Left colon (tissue), 2 donors: ENCODE results near the gene SLC66A2. TPM values are rescaled to one million over a fixed set of nuclear protein-coding genes. Genes with fewer than 3 reads are reported as not detected.

ENCODE experiments used
- ATAC-seq: fragments of 200-7000 bp; cut with Tn5 transposase; one replicate; pipeline ENCODE4 v1.9.1; 2020; ENCODE audit warnings: mild to moderate bottlenecking, moderate library complexity
- DNase-seq, 2 donors: peaks; one replicate each; pipeline ENCODE4 v3.0.0-alpha.2; 2020
- intact Hi-C, 2 donors: fragments of 100-400 bp; cut with DNase I in 1 of 2; cut with micrococcal nuclease in 1 of 2; formaldehyde crosslinking; loops; one replicate each; pipeline versions ENCODE4 v1.11.2 to v1.14.0; 2022; cut with DNase I, micrococcal nuclease
- total RNA-seq, 2 donors: library from RNA; stranded (reverse); fragmentation: NEBNext Ultra II Directional; extraction: Animal tissue kit (Norgen Biotek cat#: 25700); gene quantifications; one replicate each; pipeline ENCODE4 v1.2.1, GENCODE V29; 2021
- donor health status: DM: no; HTN: no; CAD: no.
- donor health status: DM: yes; HTN: yes; CAD: no.

Gene SLC66A2
- total RNA-seq, 2 donors from 2014 or later, result 59.4 to 119 TPM

DNA sequence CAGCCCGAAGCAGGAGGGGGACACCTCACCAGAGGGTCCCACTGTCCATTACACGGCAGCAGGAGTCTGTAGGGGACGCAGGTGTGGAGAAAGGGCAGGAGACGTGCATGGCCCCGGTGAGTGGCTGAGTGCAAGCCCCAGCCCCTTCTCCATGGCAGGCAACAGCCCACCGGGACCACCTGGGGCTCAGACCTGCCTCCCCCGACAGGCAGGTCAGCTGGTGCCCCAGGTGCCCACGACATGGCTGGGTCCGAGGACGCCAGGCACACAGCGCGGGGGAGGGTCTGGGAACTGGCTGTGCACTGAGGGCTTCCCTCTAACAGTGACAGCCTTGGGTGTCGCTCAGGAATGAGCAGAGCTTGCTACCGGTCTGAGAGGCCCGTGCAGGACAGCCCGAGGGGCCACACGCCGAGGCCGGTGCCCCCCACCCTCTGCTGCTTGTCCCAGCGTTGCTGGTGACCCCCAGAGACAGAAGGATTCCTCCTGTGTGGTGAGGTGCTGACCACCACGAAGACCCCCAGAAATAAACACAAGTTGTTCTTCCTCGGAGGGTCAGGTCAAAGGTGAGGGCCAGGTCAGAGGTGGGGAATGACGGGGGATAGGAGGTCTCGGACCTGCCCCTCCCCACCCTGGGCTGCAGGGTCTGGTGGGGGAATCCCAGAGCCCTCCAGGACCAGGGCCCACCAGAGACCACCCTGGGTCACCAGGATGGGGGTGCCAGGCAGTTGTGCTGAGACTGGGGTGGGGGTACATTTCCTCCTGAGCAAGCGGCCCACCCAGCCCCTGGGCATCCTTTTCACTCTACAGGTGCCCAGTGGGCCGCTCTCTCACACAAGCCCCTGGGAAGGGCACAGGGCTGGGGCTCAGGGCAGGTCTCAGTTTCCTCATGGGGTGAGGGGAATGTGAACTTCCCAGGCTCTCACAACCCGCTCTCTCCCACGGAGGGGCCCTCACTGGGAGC lies 50.6 kb downstream of the SLC66A2 start:
- DNase-seq (peak in 1 of 2 donors; percentile 20), ATAC-seq (peak; percentile 6)
- intact Hi-C loops, result no loop called here

DNA sequence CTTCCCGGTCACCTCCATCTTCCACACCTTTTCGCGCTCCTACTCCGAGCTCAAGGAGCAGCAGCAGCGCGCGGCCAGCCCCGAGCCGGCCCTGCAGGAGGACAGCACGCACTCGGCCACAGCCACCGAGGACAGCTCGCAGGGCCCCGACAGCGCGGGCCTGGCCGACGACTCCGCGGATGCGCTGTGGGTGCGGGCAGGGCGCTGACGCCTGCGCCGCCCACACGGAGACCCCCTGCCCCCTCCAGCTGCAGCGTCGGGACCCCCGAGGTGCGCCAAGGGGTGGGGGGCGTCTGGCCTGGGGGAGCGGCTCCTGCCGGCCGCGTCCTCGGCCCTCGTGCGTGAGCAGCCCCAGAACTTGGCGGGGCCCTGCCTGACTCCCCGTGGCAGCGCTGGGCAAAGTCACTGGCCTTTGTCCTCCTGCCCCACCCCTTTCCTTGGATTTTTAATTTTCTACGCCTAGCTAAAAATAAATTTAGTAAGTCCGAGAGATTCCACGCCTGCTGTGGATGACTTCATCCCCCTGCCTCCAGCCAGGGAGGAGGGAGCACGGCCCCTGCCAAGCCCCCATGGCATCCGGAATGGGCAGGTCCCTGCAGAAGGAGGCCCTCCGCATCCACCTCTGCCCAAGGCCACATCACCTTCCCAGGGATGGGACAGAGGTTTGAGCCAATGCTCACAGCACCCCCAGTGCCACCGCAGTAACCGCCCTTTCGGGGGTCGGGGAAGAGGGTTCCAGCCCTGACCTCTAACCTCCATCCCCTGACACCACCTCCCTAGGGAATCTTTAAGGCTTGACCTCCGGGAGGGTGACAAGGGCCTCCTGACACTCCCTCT lies 51.6 kb downstream of the SLC66A2 start:
- ATAC-seq (peak; percentile 12), DNase-seq (peak in 1 of 2 donors; percentile 16)
- intact Hi-C loops, result no loop called here

DNA sequence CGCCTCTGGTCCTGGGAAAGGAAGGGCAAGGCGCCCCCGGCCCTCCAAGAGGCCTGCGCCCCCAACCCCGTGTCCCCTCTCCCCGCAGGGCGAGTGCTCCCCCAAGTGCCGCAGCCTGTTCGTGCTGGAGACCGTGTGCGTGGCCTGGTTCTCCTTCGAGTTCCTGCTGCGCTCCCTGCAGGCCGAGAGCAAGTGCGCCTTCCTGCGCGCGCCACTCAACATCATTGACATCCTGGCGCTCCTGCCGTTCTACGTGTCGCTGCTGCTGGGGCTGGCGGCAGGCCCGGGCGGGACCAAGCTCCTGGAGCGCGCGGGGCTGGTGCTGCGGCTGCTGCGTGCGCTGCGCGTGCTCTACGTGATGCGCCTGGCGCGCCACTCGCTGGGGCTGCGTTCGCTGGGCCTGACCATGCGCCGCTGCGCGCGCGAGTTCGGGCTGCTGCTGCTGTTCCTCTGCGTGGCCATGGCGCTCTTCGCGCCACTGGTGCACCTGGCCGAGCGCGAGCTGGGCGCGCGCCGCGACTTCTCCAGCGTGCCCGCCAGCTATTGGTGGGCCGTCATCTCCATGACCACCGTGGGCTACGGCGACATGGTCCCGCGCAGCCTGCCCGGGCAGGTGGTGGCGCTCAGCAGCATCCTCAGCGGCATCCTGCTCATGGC lies 52.4 kb downstream of the SLC66A2 start:
- intact Hi-C loops, result no loop called here
- DNase-seq (peak in 1 of 2 donors; percentile 22), ATAC-seq (peak; percentile 11)

DNA sequence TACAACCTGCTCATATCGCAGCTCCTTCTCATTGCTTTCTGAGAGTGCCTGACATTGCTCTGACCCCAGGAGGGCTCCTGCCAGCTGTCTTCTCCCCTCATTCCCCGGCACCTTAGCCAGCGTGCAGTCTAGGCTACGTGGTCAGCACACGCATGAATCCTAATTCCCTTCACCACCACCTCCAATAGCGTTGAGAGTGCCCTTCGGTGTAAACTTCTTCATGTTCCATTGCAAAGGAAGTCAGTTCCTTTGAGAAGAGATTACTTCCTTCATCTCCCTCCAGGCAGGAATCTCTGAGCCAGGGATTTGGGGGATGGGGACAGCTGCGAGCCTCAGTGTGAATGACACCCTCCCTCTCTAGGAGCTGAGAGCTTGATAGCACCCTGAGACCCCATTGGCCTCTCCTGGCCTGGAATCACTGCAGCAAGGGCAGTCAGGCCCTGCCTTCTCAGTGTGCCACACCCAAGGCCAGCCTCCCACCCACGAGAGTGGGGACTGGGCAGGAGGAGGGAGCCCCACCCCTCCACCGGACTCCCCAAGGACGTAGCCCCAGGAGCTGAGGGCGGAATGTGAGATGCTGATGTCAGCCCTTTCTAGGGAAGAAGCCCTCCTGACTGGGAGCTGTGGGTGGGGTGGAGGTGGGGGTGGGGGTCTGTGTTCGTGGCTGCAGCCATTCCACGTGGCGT lies 53.4 kb downstream of the SLC66A2 start:
- peak in 1 of 2 donors; percentile 8 for DNase-seq
- no peak for ATAC-seq
- intact Hi-C loops, result no loop called here

DNA sequence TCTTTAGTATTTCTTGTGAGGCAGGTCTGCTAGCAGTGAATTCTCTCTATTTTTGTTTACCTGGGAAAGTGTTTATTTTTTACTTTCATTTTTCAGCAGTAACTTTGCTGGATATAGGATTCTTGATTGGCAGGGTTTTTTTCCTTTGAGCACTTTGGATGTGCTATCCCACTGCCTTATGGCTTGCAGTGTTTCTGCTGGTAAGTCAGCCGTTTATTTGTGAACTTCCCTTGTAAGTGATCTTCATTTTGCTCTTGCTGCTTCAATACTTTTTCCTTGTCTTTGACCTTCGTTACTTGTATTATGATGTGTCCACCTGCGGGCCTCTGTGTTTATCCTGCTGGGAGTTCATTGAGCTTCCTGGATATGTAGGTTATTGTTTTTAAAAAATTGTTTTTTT lies 54.7 kb downstream of the SLC66A2 start:
- intact Hi-C loops, result no loop called here
- no peak for DNase-seq
- no peak for ATAC-seq

DNA sequence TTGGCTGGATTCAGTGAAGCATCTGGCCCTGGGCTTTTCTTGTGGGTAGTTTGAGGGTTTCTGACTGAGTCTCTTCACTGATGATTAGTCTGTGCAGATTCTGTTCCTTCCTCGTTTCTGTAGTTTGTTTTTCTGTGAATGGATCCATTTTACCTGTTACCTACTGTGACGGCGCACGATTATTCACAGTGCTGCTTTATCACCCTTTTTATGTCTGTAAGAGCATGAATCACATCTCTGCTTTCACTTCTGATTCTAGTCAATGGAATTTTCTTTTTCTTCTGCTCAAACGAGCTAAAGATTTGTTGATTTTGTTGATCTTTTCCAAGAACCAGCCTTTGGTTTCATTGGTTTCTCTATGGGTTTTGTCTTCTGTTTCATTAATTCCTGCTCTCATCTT lies 60.8 kb downstream of the SLC66A2 start:
- DNase-seq, result no peak
- intact Hi-C loops, result no loop called here
- ATAC-seq, result no peak

DNA sequence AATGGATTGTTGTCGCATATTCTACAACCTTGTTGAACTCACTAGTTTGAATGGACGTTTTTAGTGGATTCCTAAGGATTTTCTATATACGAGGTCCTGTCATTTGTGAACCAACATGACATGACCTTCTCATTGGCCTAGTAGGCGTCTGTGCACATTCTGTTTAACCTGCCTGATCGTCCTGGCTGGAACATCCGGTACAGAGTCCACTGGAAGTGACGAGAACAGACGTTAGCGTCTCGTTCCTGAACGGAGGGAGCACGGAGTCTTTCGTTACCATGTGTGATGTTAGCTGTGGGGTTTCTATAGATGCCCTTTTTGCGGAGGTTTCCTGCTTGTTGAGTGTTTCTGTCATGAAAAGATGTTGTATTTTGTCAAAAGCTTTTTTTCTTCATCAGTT lies 61.9 kb downstream of the SLC66A2 start:
- intact Hi-C loops, result no loop called here
- DNase-seq, result no peak
- ATAC-seq, result no peak

DNA sequence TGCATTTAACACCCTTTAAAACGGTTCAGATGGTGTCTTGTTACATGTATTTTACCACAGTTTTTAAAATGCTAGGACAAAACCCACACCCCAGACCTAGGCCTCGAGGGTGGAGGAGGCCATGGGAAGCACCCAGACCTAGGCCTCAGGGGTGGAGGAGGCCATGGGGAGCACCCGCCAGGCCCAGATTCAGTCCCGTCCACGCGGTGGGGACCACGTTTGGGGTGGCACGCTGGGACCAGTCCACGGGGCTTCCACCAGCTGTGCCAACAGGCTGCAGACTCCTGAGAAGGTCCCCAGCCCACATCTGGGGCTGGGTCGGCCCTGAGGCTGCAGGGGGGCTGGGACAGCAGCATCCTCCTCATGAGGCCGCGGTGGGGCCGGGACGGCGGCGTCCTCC lies 63.4 kb downstream of the SLC66A2 start:
- intact Hi-C loops, result no loop called here
- DNase-seq (no peak), ATAC-seq (no peak)

DNA sequence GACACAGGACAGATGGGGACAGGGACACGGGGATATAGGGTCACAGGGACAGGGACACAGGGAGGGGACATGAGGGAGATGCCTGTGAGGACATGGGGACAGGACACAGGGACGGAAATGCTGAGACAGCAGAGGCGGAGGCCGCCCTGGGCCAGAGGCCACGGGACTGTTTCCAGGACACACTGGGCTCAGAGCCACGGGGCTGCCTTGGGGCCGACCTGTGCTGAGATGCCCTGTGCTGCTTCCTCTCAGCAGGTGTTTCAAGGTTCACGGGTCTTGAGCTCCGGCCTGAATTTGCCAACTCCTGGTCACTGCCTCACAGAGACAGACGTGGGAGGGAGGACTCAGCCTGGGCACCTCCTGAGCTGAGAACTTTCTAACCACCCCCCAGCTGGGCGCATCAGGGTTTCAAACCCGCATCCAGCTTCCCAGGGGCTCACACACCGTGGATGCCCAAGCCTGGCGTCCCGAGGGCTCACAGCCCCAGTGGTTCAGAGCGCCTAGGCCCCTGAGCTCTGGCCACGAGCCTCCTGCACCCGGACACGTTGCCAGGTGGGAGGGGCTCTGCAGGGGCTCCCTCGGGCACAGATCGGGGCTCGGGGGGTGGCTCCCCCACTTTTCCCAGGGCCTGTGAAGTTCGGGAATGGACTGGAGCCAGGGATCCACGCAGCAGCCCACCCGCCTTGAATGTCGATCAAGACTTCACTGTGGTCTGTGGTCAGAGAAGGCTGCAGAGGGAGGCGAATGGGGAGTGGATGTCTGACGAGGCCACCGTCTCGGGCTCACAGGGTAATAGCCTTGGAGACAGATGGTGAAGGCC lies 64.1 kb downstream of the SLC66A2 start:
- peak in 1 of 2 donors; percentile 19 for DNase-seq
- intact Hi-C loops, result no loop called here

DNA sequence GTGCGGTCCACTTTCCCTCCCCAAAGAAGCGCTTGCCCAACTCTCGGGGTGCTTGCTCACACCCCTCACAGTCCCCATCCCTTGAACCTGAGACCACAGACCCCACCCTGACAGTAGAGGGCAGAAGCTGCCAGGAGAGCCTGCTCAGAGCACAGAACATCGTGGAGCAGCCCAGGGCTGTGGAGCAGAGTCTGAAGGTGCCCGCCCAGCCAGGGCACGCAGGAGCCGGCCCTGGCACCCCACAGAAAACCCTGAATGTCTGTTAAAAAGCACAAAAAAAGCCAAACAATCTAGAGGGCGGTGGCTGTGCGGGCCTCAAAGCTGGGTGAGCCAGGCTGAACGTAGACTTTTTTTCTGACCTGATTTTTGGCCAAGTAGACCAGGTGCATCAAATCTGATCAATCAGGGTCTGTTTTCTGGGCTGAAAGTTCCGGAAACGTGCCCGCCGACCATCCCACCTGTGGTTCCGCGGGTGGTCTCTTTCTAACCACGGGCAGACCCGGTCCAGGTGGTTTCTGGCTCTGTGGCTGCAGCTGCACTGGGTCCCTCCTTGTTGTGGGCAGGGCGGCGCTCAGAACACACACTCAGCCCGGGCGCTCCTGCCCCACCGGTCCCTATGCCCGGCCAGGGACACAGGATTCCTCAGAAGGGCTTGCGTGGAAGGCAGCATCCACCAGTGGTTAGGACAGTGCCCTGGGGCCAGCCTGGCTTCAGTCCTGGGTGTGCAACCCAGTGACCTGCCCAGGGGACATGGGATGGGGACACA lies 66.3 kb downstream of the SLC66A2 start:
- DNase-seq (peak in 1 of 2 donors; percentile 19), ATAC-seq (no peak)
- intact Hi-C loops, result no loop called here

More for the DNA sequence above, 64.1 kb downstream of the SLC66A2 start:
- ATAC-seq, result no peak

DNA sequence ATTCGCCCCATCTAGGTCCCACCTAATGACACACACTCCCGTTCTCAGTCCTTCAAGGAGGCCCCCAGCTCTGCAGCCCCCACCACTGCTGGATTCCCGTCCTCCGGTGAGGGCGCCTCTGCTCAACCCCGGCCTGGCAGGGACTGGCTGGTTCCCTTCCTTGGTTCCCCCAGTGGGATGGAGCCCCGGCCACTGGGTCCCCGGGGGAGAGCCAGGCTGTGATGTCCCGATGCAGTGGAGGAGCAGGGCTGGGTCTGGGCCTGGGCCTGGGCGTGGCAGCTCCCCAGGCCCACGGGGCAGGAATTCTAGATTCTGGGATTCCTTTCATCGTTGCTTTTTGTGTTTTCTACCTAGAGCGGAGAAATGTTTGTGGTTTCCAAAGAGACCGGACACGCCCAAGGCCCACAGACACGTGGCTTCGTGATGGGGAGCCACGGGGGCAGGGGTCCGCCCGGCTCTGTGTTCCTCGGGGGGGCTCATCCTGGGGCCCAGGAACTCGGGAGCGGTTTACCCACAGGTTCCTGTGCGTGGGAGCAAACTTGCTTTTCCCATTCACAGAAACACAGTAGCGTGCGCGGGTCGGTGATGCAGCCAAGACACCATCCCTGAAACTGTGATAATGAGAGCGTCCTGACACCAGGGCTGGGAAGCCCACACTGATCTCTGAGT lies 67.0 kb downstream of the SLC66A2 start:
- DNase-seq (no peak), ATAC-seq (no peak)
- intact Hi-C loops, result no loop called here

DNA sequence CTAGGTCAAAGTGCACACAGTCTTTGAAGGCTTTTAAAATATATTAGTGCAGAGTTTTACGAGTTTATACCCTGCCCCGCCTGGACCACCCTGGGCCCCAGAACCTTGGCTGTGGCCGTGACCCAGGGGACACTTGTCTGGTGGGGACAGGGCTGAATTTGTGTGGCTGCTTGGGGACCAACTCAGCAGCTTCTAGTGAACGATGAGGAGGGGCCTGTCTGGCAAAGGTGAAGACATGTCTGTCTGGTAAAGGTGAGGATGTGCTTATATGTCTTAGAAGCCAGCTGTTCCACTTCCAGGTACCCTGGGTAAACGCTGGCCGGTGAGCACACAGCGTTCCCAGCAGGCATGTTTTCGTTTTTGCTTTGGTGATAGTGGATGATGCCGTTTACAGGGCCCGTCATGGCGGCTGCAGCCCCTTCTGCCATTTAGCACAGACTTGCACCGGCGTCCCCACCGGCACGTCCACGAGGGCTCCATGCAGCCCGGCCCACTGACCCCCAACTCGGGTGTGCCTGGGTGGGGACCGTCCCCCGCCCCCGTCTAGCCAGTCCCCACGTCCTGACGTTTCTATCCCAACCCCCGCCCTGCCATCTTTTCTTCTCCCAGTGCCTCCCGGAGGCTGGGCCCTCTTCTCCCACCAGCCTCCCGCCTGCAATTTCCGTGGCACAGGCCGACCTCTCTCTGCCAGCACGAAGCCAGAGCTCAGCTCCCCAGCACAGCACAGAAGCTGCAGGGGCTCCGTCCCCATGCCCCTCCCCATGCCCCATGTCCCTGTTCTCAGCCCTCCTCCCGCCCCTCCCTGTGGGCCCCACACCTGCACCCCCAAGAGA lies 67.8 kb downstream of the SLC66A2 start:
- DNase-seq (peak in 1 of 2 donors; percentile 13), ATAC-seq (no peak)
- intact Hi-C loops, result no loop called here

DNA sequence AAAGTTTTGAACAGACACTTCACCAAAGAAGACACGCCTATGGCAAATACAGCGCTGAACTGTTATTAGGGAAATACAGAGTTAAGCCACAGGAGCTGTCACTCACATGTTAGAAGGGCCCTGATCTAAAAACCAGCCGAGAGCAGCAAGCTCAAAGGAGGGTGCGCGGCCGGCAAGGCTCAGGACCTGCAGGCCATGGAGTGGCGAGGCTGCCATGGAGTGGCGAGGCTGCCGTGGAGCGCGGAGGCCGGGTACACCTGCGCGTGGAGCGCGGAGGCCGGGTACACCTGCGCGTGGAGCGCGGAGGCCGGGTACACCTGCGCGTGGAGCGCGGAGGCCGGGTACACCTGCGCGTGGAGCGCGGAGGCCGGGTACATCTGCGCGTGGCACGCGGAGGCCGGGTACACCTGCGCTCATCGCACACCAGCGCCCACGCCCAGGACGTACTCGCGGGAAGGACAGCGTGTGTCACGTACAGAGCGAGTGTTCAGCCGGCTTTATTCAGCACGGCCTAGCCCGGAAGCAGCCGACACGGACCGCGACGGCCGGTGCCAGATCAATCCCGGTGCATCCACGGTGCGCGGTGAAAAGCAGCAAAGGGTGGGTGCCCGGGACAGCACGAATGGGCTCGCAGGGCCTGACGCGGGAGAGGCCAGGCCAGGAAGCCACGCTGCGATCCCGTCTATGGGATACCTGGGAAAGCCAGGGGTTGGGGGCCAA lies 68.8 kb downstream of the SLC66A2 start:
- peak in 1 of 2 donors; percentile 10 for DNase-seq
- intact Hi-C loops, result no loop called here
- ATAC-seq, result no peak

DNA sequence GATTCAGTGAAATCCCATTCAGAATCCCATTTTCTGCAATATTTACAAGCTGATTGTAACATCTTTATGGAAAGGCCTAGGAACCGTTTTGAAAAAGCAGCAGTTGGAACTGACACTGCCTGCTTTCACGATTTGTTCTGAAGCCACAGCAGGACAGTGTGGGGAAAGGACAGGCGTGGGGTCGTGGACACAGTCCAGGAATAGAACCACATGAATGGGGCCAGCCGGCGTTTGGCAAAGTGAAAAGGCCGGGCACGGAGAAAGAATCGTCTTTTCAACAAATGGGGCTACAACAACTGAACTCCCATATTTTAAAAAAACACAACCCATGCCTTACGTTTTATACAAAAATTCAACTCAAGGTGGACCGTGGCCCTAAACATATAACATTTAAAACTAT lies 69.8 kb downstream of the SLC66A2 start:
- intact Hi-C loops, result no loop called here
- ATAC-seq (no peak), DNase-seq (no peak)

DNA sequence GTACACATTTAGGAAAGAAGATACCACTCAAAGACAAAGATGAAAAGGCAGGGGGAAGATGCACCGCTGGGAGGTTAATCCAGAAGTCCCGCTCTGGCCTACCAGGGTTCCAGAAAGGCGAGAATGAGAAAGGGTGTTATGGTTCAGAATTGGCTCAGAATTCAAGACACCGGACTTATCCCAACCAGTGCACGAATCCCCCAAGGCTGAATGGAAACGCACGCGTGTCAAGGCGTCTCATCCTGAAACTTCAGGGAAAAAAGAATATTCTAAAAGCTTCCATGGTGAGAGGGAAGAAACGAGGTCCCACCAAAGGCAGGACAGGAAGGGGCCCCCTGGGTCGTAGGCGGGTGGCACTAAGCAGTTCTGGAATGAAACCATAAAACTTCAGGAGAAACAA lies 71.9 kb downstream of the SLC66A2 start:
- ATAC-seq, result no peak
- intact Hi-C loops, result no loop called here

More for the DNA sequence above, 71.9 kb downstream of the SLC66A2 start:
- DNase-seq, result no peak
